HG02759 (cell line): ENCODE data around the gene TRMU.

Source experiments
- ATAC-seq: cut with Tn5 transposase; IDR thresholded peaks from one replicate; pipeline ENCODE4 v1.9.1; 2021; ENCODE audit warnings: mild to moderate bottlenecking, moderate library complexity; ENCODE audit not compliant: unreplicated experiment

The TRMU gene

GRCh38 chr22:46368422-46368821, 32.9 kb downstream of the TRMU start:
- no peak for ATAC-seq

GRCh38 chr22:46368871-46369715, 33.6 kb downstream of the TRMU start:
- ATAC-seq, result no peak

GRCh38 chr22:46369716-46370583, 34.4 kb downstream of the TRMU start:
- no peak for ATAC-seq

- no peak for ATAC-seq
Measured at GRCh38 chr22:46370584-46371291, 35.2 kb downstream of the TRMU start.

- ATAC-seq, result no peak
Measured at GRCh38 chr22:46371623-46372226, 36.2 kb downstream of the TRMU start.

- ATAC-seq, result no peak
Measured at GRCh38 chr22:46372686-46373085, 37.2 kb downstream of the TRMU start.

- no peak for ATAC-seq
Measured at GRCh38 chr22:46373159-46373558, 37.6 kb downstream of the TRMU start.

GRCh38 chr22:46373921-46374662, 38.6 kb downstream of the TRMU start:
- no peak for ATAC-seq

GRCh38 chr22:46374663-46375474, 39.4 kb downstream of the TRMU start:
- ATAC-seq, result no peak

- ATAC-seq, result no peak
Measured at GRCh38 chr22:46376111-46376510, 40.6 kb downstream of the TRMU start.

GRCh38 chr22:46376908-46377524, 41.5 kb downstream of the TRMU start:
- no peak for ATAC-seq

GRCh38 chr22:46377525-46378425, 42.3 kb downstream of the TRMU start:
- ATAC-seq, result no peak

- no peak for ATAC-seq
Measured at GRCh38 chr22:46378426-46379065, 43.0 kb downstream of the TRMU start.

- no peak for ATAC-seq
Measured at GRCh38 chr22:46379066-46379930, 43.8 kb downstream of the TRMU start.

- no peak for ATAC-seq
Measured at GRCh38 chr22:46380069-46380468, 44.6 kb downstream of the TRMU start.

GRCh38 chr22:46380581-46380980, 45.1 kb downstream of the TRMU start:
- no peak for ATAC-seq
